HEK293 (cell line): Measurements from ENCODE around the gene CS.
"Not testable (repeated sequence)": the region's sequence is repeated elsewhere in the genome, so short reads cannot be mapped to it uniquely, and the experiment has no call there.

ENCODE experiments used
- CTCF ChIA-PET: fragments of 350-600 bp; formaldehyde crosslinking; extraction: SDS; loops from one replicate; lab custom pipeline; 2021; ENCODE audit warnings: antibody characterized with exemption; lab: Yijun Ruan, JAX
- POLR2A ChIA-PET: fragments of 300-600 bp; formaldehyde crosslinking; extraction: SDS; loops from one replicate; lab custom pipeline; 2020; ENCODE audit warnings: antibody characterized with exemption, inconsistent platforms; lab: Yijun Ruan, JAX
- H3K27ac ChIP-seq: fragments of 200-500 bp; sonication (Bioruptor generic); 2 replicates; pipeline ENCODE4 v1.5.1; 2014; ENCODE audit warnings: low read depth, low read length, control low read depth, inconsistent platforms; ENCODE audit errors: extremely low read depth
- H3K36me3 ChIP-seq, 2 experiments: fragments of 200-500 bp in 1 of 2; sonication (Bioruptor generic) in 1 of 2; 1 replicate in 1 of 2; 2 replicates in 1 of 2; pipeline ENCODE4 v1.5.1; 2014 to 2017; ENCODE audit warnings: inconsistent platforms in 2 of 2, low read length in 2 of 2; ENCODE audit not compliant: control insufficient read depth in 2 of 2, insufficient read depth in 1 of 2
- H3K4me1 ChIP-seq: fragments of 200-500 bp; sonication (Bioruptor generic); 2 replicates; pipeline ENCODE4 v1.5.1; 2014; ENCODE audit warnings: mild to moderate bottlenecking, low read length, inconsistent platforms; ENCODE audit not compliant: control insufficient read depth, insufficient read depth
- H3K4me3 ChIP-seq: 2 replicates; pipeline ENCODE4 v1.5.1; 2011; ENCODE audit warnings: low read depth, mild to moderate bottlenecking, control low read depth, low read length, moderate library complexity
- H3K9me3 ChIP-seq: fragments of 200-500 bp; sonication (Bioruptor generic); 2 replicates; pipeline ENCODE4 v1.5.1; 2014; ENCODE audit warnings: low read depth, low read length, inconsistent platforms; ENCODE audit not compliant: control insufficient read depth, insufficient read depth
- GLIS1 ChIP-seq: fragments of 450-650 bp; formaldehyde crosslinking; IDR thresholded peaks from 2 replicates; pipeline ENCODE4 v1.5.1; 2016; ENCODE audit warnings: missing biosample characterization, missing genetic modification characterization
- PATZ1 ChIP-seq: fragments of 450-650 bp; formaldehyde crosslinking; IDR thresholded peaks from 2 replicates; pipeline ENCODE4 v1.5.1; 2016; ENCODE audit warnings: missing biosample characterization, missing genetic modification characterization
- SCRT1 ChIP-seq: fragments of 450-650 bp; formaldehyde crosslinking; IDR thresholded peaks from 2 replicates; pipeline ENCODE4 v1.5.1; 2016; ENCODE audit warnings: missing biosample characterization, missing genetic modification characterization, borderline replicate concordance
- SP2 ChIP-seq: fragments of 450-650 bp; formaldehyde crosslinking; IDR thresholded peaks from 2 replicates; pipeline ENCODE4 v1.5.1; 2016; ENCODE audit warnings: missing biosample characterization, missing genetic modification characterization
- SP7 ChIP-seq: fragments of 450-650 bp; formaldehyde crosslinking; IDR thresholded peaks from 2 replicates; pipeline ENCODE4 v1.5.1; 2016; ENCODE audit warnings: missing biosample characterization, missing genetic modification characterization
- ZNF121 ChIP-seq: fragments of 450-650 bp; formaldehyde crosslinking; IDR thresholded peaks from 2 replicates; pipeline ENCODE4 v1.5.1; 2016; ENCODE audit warnings: missing biosample characterization, missing genetic modification characterization
- ZNF148 ChIP-seq: fragments of 450-650 bp; formaldehyde crosslinking; IDR thresholded peaks from 2 replicates; pipeline ENCODE4 v1.5.0; 2017; ENCODE audit warnings: missing biosample characterization, missing genetic modification characterization, borderline replicate concordance
- ZNF155 ChIP-seq: fragments of 450-650 bp; formaldehyde crosslinking; IDR thresholded peaks from 2 replicates; pipeline ENCODE4 v1.5.1; 2016; ENCODE audit warnings: missing biosample characterization, missing genetic modification characterization
- ZNF248 ChIP-seq: fragments of 450-650 bp; formaldehyde crosslinking; IDR thresholded peaks from 2 replicates; pipeline ENCODE4 v1.5.1; 2017; ENCODE audit warnings: missing biosample characterization, missing genetic modification characterization
- ZNF26 ChIP-seq: fragments of 450-650 bp; formaldehyde crosslinking; IDR thresholded peaks from 2 replicates; pipeline ENCODE4 v1.5.1; 2016; ENCODE audit warnings: missing biosample characterization, missing genetic modification characterization
- ZNF280D ChIP-seq: fragments of 450-650 bp; formaldehyde crosslinking; IDR thresholded peaks from 2 replicates; pipeline ENCODE4 v1.5.1; 2016; ENCODE audit warnings: missing biosample characterization, missing genetic modification characterization
- ZNF362 ChIP-seq: fragments of 450-650 bp; formaldehyde crosslinking; IDR thresholded peaks from 2 replicates; pipeline ENCODE4 v1.5.1; 2016; ENCODE audit warnings: missing biosample characterization, missing genetic modification characterization
- ZNF391 ChIP-seq: fragments of 450-650 bp; formaldehyde crosslinking; IDR thresholded peaks from 2 replicates; pipeline ENCODE4 v1.5.1; 2016; ENCODE audit warnings: low read depth, missing biosample characterization, missing genetic modification characterization, borderline replicate concordance
- ZNF514 ChIP-seq: fragments of 450-650 bp; formaldehyde crosslinking; IDR thresholded peaks from 2 replicates; pipeline ENCODE4 v1.5.1; 2016; ENCODE audit warnings: missing biosample characterization, missing genetic modification characterization
- ZNF768 ChIP-seq: fragments of 450-650 bp; formaldehyde crosslinking; IDR thresholded peaks from 2 replicates; pipeline ENCODE4 v1.5.1; 2018; ENCODE audit warnings: missing biosample characterization, mild to moderate bottlenecking, missing genetic modification characterization
- ZSCAN16 ChIP-seq: fragments of 450-650 bp; formaldehyde crosslinking; IDR thresholded peaks from 2 replicates; pipeline ENCODE4 v1.5.1; 2016; ENCODE audit warnings: missing biosample characterization, missing genetic modification characterization

Gene CS

GRCh38 chr12:56299853-56300643 is at the start of gene CS (continued):
- peak; percentile 87 for TF ChIP-seq PATZ1 (tag by site-specific recombination)
- TF ChIP-seq ZNF121 (tag by site-specific recombination) = 0 out of 2 replicates have a peak, but pooled peaks have one; percentile 73
- TF ChIP-seq ZNF391 (tag by site-specific recombination) = 0 out of 2 replicates have a peak, but pooled peaks have one; percentile 61
- no peak for TF ChIP-seq ZNF280D (tag by site-specific recombination)
- TF ChIP-seq SP2 (tag by site-specific recombination) = peak; percentile 98

- TF ChIP-seq ZNF362 (no peak), GLIS1 (peak; percentile 50; the same call in 1 of the 2 replicates)
- TF ChIP-seq, all 188 proteins: peak for 1
- Histone ChIP-seq H3K4me1 (no peaks in the 10 kb centered on the region), H3K36me3 (peaks cover 33 to 75% of the 10 kb centered on the region in 2 experiments), H3K4me3 (no peak overlapping the region), H3K9me3 (no peaks in the 10 kb centered on the region), H3K27ac (no peak overlapping the region)
- ChIA-PET CTCF (interaction anchor here (0.7 to 1.2 kb wide), 4 partner anchors 10 to 115 kb away, joined by 3 to 5 read pairs (median 3); partner anchors contain the start of genes IL23A and PAN2), POLR2A (interaction anchor here (2.0 kb wide), 1 partner anchor 11 kb away, joined by 9 read pairs; the partner anchor contains the start of gene STAT2)
These were observed 48.6 kb upstream of the CS start for GRCh38 chr12:56348776-56349175.

- ChIA-PET POLR2A (interaction anchor here (0.6 to 1.2 kb wide), 2 partner anchors 13 to 100 kb away, joined by 4 to 5 read pairs; partner anchors contain the start of gene STAT2), CTCF (interaction anchor here (0.6 to 1.1 kb wide), 3 partner anchors 13 to 600 kb away, joined by 3 to 6 read pairs (median 4); partner anchors contain the start of gene STAT2)
- H3K36me3 ChIP-seq = peaks cover 22 to 80% of the 10 kb centered on the region in 2 experiments
- H3K4me3 ChIP-seq, H3K27ac ChIP-seq, H3K9me3 ChIP-seq, H3K4me1 ChIP-seq: not testable (repeated sequence)
These were observed 47.1 kb upstream of the CS start for GRCh38 chr12:56347255-56347654.

GRCh38 chr12:56346675-56347074 is 46.5 kb upstream of the CS start:
- Histone ChIP-seq H3K36me3 (peaks cover 16 to 79% of the 10 kb centered on the region in 2 experiments), H3K4me3 (no peak overlapping the region), H3K27ac (no peak overlapping the region), H3K9me3 (no peaks in the 10 kb centered on the region), H3K4me1 (no peaks in the 10 kb centered on the region)
- CTCF ChIA-PET = interaction anchor here (0.6 to 1.1 kb wide), 5 partner anchors 13 to 600 kb away, joined by 3 to 5 read pairs (median 4); partner anchors contain the start of genes PAN2 and STAT2
- POLR2A ChIA-PET = interaction anchor here (1.2 kb wide), 1 partner anchor 14 kb away, joined by 4 read pairs; the partner anchor contains the start of gene STAT2
- TF ChIP-seq SCRT1 (no peak), ZNF26 (tag by site-specific recombination) (no peak), ZNF248 (tag by site-specific recombination) (no peak), ZNF148 (tag by site-specific recombination) (no peak), ZNF155 (no peak), ZNF768 (tag by site-specific recombination) (no peak), ZSCAN16 (tag by site-specific recombination) (no peak), SP7 (tag by site-specific recombination) (no peak), ZNF514 (tag by site-specific recombination) (no peak)
